Chondrocyte (in vitro differentiated cells): ENCODE measurements around the gene HIRA. TPM values are rescaled to one million over a fixed set of nuclear protein-coding genes. Genes with fewer than 3 reads are reported as not detected.

Experiments used
- DNase-seq: peaks from one replicate; pipeline ENCODE4 v3.0.0; 2021; ENCODE audit warnings: mixed read lengths, low spot score
- H3K27ac Mint-ChIP-seq: one replicate; pipeline ENCODE4 v1.8.0; 2021; ENCODE audit warnings: mild to moderate bottlenecking, moderate library complexity, mixed read lengths; ENCODE audit not compliant: unreplicated experiment
- H3K27me3 Mint-ChIP-seq: 2 replicates; pipeline ENCODE4 v1.8.0; 2021; ENCODE audit warnings: low read depth, mixed read lengths
- H3K36me3 Mint-ChIP-seq: 2 replicates; pipeline ENCODE4 v1.8.0; 2021; ENCODE audit warnings: low read depth, mixed read lengths
- H3K4me1 Mint-ChIP-seq: 2 replicates; pipeline ENCODE4 v1.8.0; 2021; ENCODE audit warnings: low read depth, mild to moderate bottlenecking, mixed read lengths
- H3K4me3 Mint-ChIP-seq: one replicate; pipeline ENCODE4 v1.8.0; 2021; ENCODE audit warnings: mild to moderate bottlenecking, moderate library complexity, mixed read lengths; ENCODE audit not compliant: unreplicated experiment
- H3K9me3 Mint-ChIP-seq: 2 replicates; pipeline ENCODE4 v1.8.0; 2021; ENCODE audit warnings: low read depth, mixed read lengths
- total RNA-seq: library from RNA; stranded (reverse); gene quantifications from 3 replicates; pipeline ENCODE4 v1.2.1, GENCODE V29; 2021
- TF ChIP-seq, protein P1 (sequence below): fragments of 200-600 bp; sonication (generic); IDR thresholded peaks from 2 replicates; pipeline ENCODE4 v1.5.0; 2021; ENCODE audit warnings: antibody characterized with exemption, mild to moderate bottlenecking, moderate library complexity

The HIRA gene
- total RNA-seq, 1 donor from 2014 or later: 31.8 TPM

DNA sequence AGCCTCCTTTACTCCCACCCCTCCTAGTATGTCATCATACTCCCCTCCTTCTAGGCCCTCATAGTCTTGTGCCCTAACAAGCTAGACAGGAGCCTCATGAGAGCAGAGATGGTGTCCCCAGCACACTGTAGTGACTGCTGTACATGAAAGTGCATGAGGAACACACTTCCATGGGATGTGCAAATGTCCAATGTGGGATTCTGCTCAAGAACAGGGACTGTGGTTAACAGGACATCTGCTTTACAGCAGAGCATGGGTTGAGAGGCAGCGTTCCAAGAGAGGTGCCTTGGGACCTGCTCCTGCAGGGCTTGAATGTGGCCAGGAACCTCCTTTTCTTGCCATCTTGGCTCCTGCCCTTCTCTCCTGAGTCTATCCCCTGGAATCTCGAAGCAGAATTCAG lies 45.3 kb downstream of the HIRA start:
- Mint-ChIP-seq H3K4me1 (no peaks in the 10 kb centered on the region), H3K9me3 (no peaks in the 10 kb centered on the region), H3K4me3 (no peak overlapping the region), H3K27ac (no peak overlapping the region), H3K27me3 (no peaks in the 10 kb centered on the region), H3K36me3 (peaks cover 49% of the 10 kb centered on the region)
- DNase-seq: no peak
- TF ChIP-seq, protein P1, sequence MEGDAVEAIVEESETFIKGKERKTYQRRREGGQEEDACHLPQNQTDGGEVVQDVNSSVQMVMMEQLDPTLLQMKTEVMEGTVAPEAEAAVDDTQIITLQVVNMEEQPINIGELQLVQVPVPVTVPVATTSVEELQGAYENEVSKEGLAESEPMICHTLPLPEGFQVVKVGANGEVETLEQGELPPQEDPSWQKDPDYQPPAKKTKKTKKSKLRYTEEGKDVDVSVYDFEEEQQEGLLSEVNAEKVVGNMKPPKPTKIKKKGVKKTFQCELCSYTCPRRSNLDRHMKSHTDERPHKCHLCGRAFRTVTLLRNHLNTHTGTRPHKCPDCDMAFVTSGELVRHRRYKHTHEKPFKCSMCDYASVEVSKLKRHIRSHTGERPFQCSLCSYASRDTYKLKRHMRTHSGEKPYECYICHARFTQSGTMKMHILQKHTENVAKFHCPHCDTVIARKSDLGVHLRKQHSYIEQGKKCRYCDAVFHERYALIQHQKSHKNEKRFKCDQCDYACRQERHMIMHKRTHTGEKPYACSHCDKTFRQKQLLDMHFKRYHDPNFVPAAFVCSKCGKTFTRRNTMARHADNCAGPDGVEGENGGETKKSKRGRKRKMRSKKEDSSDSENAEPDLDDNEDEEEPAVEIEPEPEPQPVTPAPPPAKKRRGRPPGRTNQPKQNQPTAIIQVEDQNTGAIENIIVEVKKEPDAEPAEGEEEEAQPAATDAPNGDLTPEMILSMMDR: no peak

DNA sequence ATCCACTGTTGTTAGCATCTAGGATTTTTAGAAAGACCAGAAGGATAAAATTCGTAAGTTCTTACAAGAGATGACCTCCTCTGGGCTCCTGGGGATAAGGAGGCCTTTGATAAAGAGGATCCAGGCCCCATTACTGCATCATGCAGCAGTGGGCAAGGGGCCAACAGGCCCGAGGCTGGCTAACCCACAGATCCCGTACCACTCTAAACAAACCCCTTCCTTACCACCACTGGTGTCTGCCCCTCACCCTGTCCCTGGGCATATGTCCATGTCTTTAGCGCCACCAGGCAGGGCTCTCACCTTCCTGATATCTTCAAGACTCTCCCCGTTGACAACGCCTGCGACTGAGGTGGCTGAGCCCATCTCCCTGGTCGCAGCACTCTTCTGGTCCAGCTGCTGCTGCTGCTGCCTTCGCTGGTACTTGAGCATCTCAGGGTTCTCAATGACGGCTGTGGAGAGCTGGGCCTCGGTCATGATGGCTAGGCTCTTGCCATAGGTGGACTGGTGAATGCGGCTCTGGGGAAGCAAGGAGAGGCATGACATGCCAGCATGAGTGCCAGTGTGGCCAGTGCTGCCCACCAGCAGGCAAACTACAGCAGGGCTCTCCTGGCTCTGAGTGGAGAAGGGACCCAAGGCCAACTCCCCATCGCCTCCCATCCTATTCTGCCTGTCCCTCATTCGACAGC lies 46.2 kb downstream of the HIRA start:
- Mint-ChIP-seq H3K27ac (no peak overlapping the region), H3K4me1 (no peaks in the 10 kb centered on the region)
- TF ChIP-seq, protein P1: no peak

GRCh38 chr22:19383292-19383691 lies 48.2 kb downstream of the HIRA start:
- TF ChIP-seq, protein P1: no peak
- peaks cover 39% of the 10 kb centered on the region for H3K36me3 Mint-ChIP-seq
- no peak for DNase-seq
- H3K4me3 Mint-ChIP-seq: no peak overlapping the region
- no peaks in the 10 kb centered on the region for H3K27me3 Mint-ChIP-seq
- H3K27ac Mint-ChIP-seq: no peak overlapping the region
- no peaks in the 10 kb centered on the region for H3K9me3 Mint-ChIP-seq
- H3K4me1 Mint-ChIP-seq: no peaks in the 10 kb centered on the region

More for the DNA sequence above, 46.2 kb downstream of the HIRA start:
- H3K9me3 Mint-ChIP-seq: no peaks in the 10 kb centered on the region
- H3K27me3 Mint-ChIP-seq: no peaks in the 10 kb centered on the region
- no peak overlapping the region for H3K4me3 Mint-ChIP-seq
- H3K36me3 Mint-ChIP-seq: peaks cover 48% of the 10 kb centered on the region
- no peak for DNase-seq

DNA sequence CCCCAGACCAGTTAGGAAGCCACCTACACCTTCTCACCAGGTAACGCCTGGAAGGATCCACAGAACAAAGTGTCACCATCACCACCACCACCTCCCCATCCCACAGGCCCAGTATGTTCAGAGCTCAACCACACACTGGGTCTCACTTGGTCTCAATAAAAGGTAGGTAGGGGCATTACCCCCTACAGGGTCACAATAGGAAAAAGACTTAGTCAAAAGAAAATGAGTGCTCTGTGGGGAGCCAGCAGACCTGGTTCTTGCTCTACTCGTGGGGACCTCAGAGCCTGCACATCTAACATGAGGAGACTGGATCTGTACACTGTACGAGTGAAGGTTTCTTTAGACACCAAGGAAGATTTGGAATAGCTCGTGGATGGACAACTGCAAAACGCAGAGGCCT lies 49.3 kb downstream of the HIRA start:
- no peak overlapping the region for H3K27ac Mint-ChIP-seq
- peaks cover 40% of the 10 kb centered on the region for H3K36me3 Mint-ChIP-seq
- DNase-seq: no peak
- H3K9me3 Mint-ChIP-seq: no peaks in the 10 kb centered on the region
- TF ChIP-seq, protein P1: no peak
- no peaks in the 10 kb centered on the region for H3K27me3 Mint-ChIP-seq
- H3K4me3 Mint-ChIP-seq: no peak overlapping the region
- no peaks in the 10 kb centered on the region for H3K4me1 Mint-ChIP-seq

- no peak overlapping the region for H3K27ac Mint-ChIP-seq
- H3K4me1 Mint-ChIP-seq: no peaks in the 10 kb centered on the region
- DNase-seq: no peak
- H3K9me3 Mint-ChIP-seq: no peaks in the 10 kb centered on the region
- TF ChIP-seq, protein P1: no peak
- no peak overlapping the region for H3K4me3 Mint-ChIP-seq
- no peaks in the 10 kb centered on the region for H3K27me3 Mint-ChIP-seq
- H3K36me3 Mint-ChIP-seq: peaks cover 51% of the 10 kb centered on the region
These were observed 53.2 kb downstream of the HIRA start for GRCh38 chr22:19378344-19378674.
